Measurements from ENCODE around the gene VDAC1.

- no peak for TF ChIP-seq CTCF (IDR thresholded peaks at IDR 0.05; ENCODE audit: extremely low read depth in 1 of 2, insufficient read depth in 1 of 2, low read depth in 1 of 2, low read length in 2 of 2)
- no peak for TF ChIP-seq EZH2 (IDR thresholded peaks at IDR 0.05; ENCODE audit: borderline replicate concordance, low read depth, low read length, severe bottlenecking)
- TF ChIP-seq POLR2AphosphoS5 (IDR thresholded peaks at IDR 0.05; ENCODE audit: insufficient read depth, low read depth, low read length) = no peak
- TF ChIP-seq POLR2A (IDR thresholded peaks at IDR 0.05; ENCODE audit: low read depth, low read length) = no peak
- no peak for TF ChIP-seq JUN (IDR thresholded peaks at IDR 0.05; ENCODE audit: borderline replicate concordance, insufficient read depth, insufficient read length, low read depth)
These were observed 13.4 kb downstream of the VDAC1 start for GRCh38 chr5:133991171-133991910.

All from endothelial cell of umbilical vein (primary cell).